ENCODE results near the gene CSMD2. TPM values are rescaled to one million over a fixed set of nuclear protein-coding genes. Genes with fewer than 3 reads are reported as not detected.

The CSMD2 gene
- total RNA-seq, 2 donors from 2014 or later, result 0.15 to 0.28 TPM

DNA sequence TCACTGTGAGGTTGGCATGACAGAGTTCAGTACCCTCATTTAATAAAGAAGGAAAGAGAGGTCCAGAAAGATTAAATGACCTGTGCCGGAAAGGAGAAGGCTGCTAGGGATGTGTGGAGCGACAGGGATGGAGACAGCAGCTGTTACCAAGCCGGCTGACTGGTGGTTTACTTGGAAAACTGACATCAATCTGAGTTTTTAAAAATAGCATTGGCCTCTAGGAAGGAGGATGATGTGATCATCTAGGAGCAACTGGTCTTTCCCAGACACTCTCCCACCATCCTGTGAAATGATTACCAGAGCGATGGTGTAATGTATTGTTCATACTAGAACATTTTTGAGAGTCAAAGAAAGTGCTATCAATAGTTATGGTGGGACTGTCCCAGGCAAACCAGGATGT is 538.2 kb downstream of the CSMD2 start:
- DNase-seq (no peak), ATAC-seq (no peak)
- intact Hi-C loops (cut with DNase I, micrococcal nuclease), result no loop called here

DNA sequence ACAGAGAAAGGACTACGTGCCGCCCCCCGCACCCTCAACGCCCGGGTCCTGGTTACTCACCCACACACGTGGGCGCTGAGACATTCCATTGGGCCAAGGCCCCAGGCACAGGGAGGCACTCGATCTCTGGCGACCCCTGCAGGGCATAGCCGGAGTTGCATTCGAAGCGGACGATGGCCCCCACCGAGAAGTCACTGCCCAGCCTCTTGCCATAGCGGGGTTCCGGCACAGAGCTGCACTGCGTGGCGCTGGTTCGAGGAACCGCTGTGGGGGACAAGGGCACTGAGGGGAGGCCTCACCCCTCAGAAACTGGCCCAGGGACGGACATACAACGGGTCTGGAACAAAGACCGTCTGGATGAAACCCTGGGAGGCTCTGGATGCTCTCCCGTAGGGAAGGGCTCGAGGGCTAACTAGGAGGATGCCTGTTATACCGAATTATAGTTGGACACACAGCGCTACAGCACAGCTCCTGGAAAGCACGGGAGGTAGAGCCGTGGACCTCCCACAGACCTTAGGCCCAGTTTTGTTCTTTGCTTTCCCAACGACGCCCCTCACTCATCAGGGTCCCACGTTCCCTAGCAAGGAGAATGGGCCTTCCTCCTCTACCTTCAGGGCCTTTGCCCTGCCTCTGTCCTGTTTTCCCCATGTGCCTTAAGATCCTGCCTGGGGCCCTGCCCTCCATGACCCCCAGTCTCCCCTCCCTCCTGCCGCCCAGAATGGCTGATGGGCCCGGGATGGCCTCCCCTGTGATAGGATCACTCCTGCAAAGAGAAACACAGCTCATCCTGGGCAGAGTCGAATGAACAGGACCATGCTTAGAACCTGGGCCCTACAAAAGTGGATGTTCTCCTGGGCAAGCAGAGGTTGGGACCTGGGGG is 539.8 kb downstream of the CSMD2 start:
- ATAC-seq (no peak), DNase-seq (no peak)
- intact Hi-C loops (cut with DNase I, micrococcal nuclease), result no loop called here

- intact Hi-C loops (cut with DNase I, micrococcal nuclease), result no loop called here
- DNase-seq (no peak), ATAC-seq (no peak)
Measured at GRCh38 chr1:33624261-33624990, 540.6 kb downstream of the CSMD2 start.

DNA sequence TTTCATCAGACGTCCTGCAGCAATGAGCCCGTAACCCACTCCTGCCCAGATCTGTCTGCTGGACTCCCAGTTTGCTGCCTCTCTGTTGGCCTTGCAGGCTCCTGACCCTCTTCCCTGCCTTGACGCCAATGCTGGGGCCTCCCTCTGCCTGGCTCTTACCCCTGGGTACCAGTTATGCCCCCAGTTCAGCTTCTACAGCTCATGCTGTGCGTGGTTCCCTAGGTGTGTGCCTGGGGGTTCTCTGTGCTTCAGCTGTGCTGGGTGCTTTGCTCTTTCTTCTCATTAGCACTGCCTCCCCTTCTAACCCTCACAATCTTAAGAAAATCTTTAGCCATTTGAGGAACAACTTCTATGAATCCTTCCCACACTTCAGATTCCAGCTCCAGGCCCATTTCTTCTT is 541.2 kb downstream of the CSMD2 start:
- no peak for ATAC-seq
- intact Hi-C loops (cut with DNase I, micrococcal nuclease), result no loop called here
- no peak for DNase-seq

DNA sequence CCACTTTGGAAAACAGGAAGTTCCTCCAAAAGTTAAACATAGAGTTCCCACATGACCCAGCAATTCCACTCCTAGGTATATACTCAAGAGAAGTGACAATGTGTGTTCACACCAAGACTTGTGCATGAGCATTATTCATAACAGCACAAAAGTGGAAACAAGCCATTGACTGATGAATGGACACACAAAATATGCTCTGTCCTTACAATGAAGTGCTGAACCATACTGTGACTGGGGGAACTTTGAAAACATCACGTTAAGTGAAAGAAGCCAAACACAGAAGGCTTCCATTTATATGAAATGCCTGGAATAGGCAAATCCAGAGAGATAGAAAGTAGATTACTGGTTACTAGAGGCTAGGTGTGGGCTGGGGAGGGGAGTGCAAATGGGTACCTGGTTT is 542.3 kb downstream of the CSMD2 start:
- no peak for ATAC-seq
- intact Hi-C loops (cut with DNase I, micrococcal nuclease), result no loop called here
- no peak for DNase-seq

- intact Hi-C loops (cut with DNase I, micrococcal nuclease), result no loop called here
- ATAC-seq, result no peak
- no peak for DNase-seq
Measured at GRCh38 chr1:33618636-33619035, 546.4 kb downstream of the CSMD2 start.

DNA sequence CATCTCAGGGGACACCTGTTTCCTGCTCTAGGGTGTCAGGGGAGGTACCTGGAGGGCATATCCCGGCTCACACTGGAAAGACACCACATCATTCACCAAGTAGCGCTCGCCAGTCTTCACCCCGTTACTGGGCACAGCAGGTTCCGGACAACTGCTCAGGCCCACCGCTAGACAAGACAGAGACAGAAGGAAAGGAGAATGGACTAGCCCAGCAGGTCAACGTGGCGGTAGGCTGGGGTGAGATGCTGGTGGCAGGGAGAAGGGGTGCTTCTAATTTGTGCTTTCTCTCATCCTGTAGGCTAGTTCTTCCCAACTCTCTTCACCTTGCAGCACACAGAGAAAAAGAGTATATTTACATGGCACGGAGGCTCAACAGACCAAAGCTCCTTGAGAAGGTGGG is 547.6 kb downstream of the CSMD2 start:
- intact Hi-C loops (cut with DNase I, micrococcal nuclease), result no loop called here
- DNase-seq, result no peak
- no peak for ATAC-seq

- intact Hi-C loops (cut with DNase I, micrococcal nuclease), result no loop called here
- DNase-seq, result no peak
- no peak for ATAC-seq
Measured at GRCh38 chr1:33616780-33617179, 548.2 kb downstream of the CSMD2 start.

DNA sequence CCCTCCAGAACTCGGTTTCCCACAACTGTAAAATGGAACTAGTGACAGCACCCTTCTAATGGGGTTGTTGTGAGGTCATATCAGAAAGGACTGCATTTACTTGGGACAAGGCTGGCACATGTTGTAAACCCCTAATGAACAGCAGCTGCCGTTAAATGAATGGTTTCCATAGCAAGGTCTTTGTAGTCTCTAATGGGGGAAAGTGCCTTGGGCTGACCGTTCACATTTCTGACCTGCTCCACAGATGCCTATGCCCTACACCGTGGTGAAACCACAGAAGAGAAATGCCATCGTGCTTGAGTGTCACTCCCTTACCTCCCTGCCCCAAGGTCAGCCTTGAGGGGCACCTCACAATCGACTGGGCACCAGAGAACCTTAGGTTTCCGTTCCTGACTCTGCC is 549.5 kb downstream of the CSMD2 start:
- DNase-seq (no peak), ATAC-seq (no peak)
- intact Hi-C loops (cut with DNase I, micrococcal nuclease), result no loop called here

- ATAC-seq, result no peak
Measured at GRCh38 chr1:33610864-33611455, 554.1 kb downstream of the CSMD2 start.

DNA sequence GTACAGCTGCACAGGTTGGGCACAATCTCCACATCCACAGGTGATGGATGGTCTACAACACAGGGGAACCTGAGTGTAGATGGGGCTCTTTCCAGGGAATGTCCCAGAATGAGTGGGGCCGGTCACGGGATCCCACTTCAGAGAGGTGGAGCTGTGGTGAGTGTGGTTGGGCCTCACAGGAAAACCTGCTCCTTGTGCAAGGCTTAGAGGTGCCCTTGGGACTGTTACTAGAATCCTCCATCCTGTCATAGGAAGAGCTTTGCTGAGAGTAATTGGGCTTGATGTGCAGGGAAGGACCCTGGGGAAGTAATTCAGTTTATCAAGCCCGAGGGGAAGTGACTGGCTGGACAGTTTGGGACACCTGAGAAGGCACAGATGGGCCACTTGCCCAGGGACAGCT is 554.6 kb downstream of the CSMD2 start:
- DNase-seq, result no peak
- intact Hi-C loops (cut with DNase I, micrococcal nuclease), result no loop called here
- ATAC-seq, result no peak

More at GRCh38 chr1:33610864-33611455, 554.1 kb downstream of the CSMD2 start:
- no peak for DNase-seq
- intact Hi-C loops (cut with DNase I, micrococcal nuclease), result no loop called here

DNA sequence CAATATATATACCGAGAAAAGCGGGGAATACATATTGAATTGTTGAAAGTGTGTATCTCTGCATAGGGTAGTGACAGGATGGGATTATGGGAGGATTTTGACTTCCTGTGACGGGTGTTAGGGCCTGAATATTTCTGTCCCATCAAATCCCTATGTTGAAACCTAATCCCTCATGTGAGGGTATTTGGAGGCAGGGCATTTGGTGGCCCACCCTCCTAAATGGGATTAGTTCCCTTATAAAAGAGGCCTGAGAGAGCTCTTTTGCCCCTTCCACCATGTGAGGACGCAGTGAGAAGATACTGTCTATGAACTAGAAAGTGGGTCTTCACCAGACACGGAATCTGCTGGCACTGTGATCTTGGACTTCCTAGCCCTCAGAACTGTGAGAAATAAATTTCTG is 555.3 kb downstream of the CSMD2 start:
- ATAC-seq (no peak), DNase-seq (no peak)
- intact Hi-C loops (cut with DNase I, micrococcal nuclease), result no loop called here

GRCh38 chr1:33608825-33609400 is 556.1 kb downstream of the CSMD2 start:
- intact Hi-C loops (cut with DNase I, micrococcal nuclease), result no loop called here
- DNase-seq (no peak), ATAC-seq (no peak)

- ATAC-seq, result no peak
- intact Hi-C loops (cut with DNase I, micrococcal nuclease), result no loop called here
- no peak for DNase-seq
Measured at GRCh38 chr1:33607444-33608005, 557.5 kb downstream of the CSMD2 start.

GRCh38 chr1:33606272-33606671 is 558.8 kb downstream of the CSMD2 start:
- no peak for DNase-seq
- intact Hi-C loops (cut with DNase I, micrococcal nuclease), result no loop called here
- ATAC-seq, result no peak

DNA sequence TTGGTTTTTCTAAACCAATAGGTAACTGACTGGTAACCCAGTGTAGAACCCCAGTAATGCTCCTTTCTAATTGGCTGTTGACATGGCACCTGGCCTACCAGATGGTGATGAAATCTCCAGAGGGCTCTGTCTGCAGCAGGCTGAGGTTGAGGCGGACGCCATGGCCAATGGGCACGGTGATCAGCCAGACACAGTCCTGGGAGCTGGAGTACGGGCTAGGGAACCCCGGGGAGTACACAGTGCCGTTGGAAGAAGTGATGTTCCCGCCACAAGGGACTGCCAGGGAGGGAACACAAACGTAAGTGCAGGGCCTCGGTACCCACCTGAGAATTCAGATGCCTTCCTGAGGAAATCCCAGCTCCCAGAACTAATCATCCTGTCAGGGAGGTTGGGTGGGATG is 562.8 kb downstream of the CSMD2 start:
- intact Hi-C loops (cut with DNase I, micrococcal nuclease), result no loop called here
- ATAC-seq (no peak), DNase-seq (no peak)

GRCh38 chr1:33601751-33602150 is 563.3 kb downstream of the CSMD2 start:
- ATAC-seq, result no peak

DNA sequence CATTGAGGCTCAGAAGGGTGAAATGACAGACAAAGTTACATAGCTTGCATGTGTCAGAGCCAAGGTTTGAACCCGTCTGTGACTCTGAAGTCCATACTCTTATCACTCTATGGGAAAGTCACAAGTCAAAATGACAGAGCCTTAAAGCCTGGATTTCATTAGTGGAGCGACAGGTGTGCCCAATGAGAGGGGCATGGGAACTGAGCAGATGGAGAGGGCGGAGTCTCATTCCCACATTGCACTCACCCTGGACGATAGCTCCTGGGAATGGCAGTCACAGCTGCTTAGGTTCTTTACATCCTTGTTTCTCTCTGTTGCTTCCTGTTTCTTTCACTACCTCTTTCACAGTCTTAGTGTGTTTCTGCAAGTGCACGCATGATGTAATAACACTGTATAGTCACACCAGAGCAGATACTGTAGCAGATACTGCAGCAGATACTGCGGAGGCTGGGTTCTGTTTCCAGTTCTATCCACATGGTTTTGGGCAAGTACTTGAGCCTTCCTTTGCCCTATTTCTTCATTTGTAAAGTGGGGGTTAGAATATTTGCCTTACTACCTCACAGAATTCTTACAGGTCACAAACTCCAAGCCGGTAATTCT is 565.4 kb downstream of the CSMD2 start:
- DNase-seq (no peak), ATAC-seq (no peak)
- intact Hi-C loops (cut with DNase I, micrococcal nuclease), result no loop called here

More at GRCh38 chr1:33601751-33602150, 563.3 kb downstream of the CSMD2 start:
- intact Hi-C loops (cut with DNase I, micrococcal nuclease), result no loop called here
- DNase-seq, result no peak

GRCh38 chr1:33588726-33589125 is 576.3 kb downstream of the CSMD2 start:
- no peak for ATAC-seq
- intact Hi-C loops (cut with DNase I, micrococcal nuclease), result no loop called here
- DNase-seq, result no peak

Measured in left colon (tissue), 2 donors.